ENCODE measurements around the gene CCL1. TPM values are rescaled to one million over a fixed set of nuclear protein-coding genes. Genes with fewer than 3 reads are reported as not detected.
A peak's percentile ranks its signal among the peaks of the same experiment; 100 is the strongest.

The CCL1 gene
- total RNA-seq, 1 experiment from 2014 or later = not detected

- no TSS peak for BruUV-seq (replicated peaks)
- no peak for DNase-seq
- H3K36me3 Mint-ChIP-seq (ENCODE audit: insufficient read depth, unreplicated experiment) = no peaks in the 10 kb centered on the region
- no peak overlapping the region for H3K27ac Mint-ChIP-seq (ENCODE audit: unreplicated experiment)
- peaks cover 70% of the 10 kb centered on the region for H3K27me3 Mint-ChIP-seq (ENCODE audit: unreplicated experiment)
- H3K4me1 Mint-ChIP-seq (ENCODE audit: low read depth, unreplicated experiment) = no peaks in the 10 kb centered on the region
- CTCF ChIA-PET = no interaction called here
- no peak for TF ChIP-seq CTCF (IDR thresholded peaks at IDR 0.05; ENCODE audit: unreplicated experiment)
- no peak overlapping the region for H3K4me3 Mint-ChIP-seq (ENCODE audit: low read depth, unreplicated experiment)
- intact Hi-C loops (cut with micrococcal nuclease; ENCODE audit: unreplicated experiment) = no loop called here
- no peaks in the 10 kb centered on the region for H3K9me3 Mint-ChIP-seq (ENCODE audit: low read depth, unreplicated experiment)
Observed at GRCh38 chr17:34321964-34322363, 41.1 kb downstream of the CCL1 start.

GRCh38 chr17:34319039-34319483, 44.0 kb downstream of the CCL1 start, which contains the start of gene CCL8:
Gene CCL8, plus strand, starts transcription at chr17:34319435. Its CDS starts 67 bp downstream, at chr17:34319502.
- H3K4me1 Mint-ChIP-seq (ENCODE audit: low read depth, unreplicated experiment) = no peaks in the 10 kb centered on the region
- H3K27ac Mint-ChIP-seq (ENCODE audit: unreplicated experiment) = no peak within 1 kb of the TSS
- no peak for TF ChIP-seq CTCF (IDR thresholded peaks at IDR 0.05; ENCODE audit: unreplicated experiment)
- CTCF ChIA-PET = no interaction called here
- H3K4me3 Mint-ChIP-seq (ENCODE audit: low read depth, unreplicated experiment) = no peak within 1 kb of the TSS
- no peak for DNase-seq
- intact Hi-C loops (cut with micrococcal nuclease; ENCODE audit: unreplicated experiment) = no loop called here
- BruUV-seq (replicated peaks) = no TSS peak
- H3K9me3 Mint-ChIP-seq (ENCODE audit: low read depth, unreplicated experiment) = no peaks in the 10 kb centered on the region
- H3K27me3 Mint-ChIP-seq (ENCODE audit: unreplicated experiment) = peaks cover 78% of the 10 kb centered on the region
- no peaks in the 10 kb centered on the region for H3K36me3 Mint-ChIP-seq (ENCODE audit: insufficient read depth, unreplicated experiment)

GRCh38 chr17:34318474-34318873, 44.6 kb downstream of the CCL1 start:
- TF ChIP-seq CTCF (IDR thresholded peaks at IDR 0.05; ENCODE audit: unreplicated experiment) = no peak
- intact Hi-C loops (cut with micrococcal nuclease; ENCODE audit: unreplicated experiment) = no loop called here
- Mint-ChIP-seq H3K4me1 (ENCODE audit: low read depth, unreplicated experiment) (no peaks in the 10 kb centered on the region), H3K27me3 (ENCODE audit: unreplicated experiment) (peaks cover 78% of the 10 kb centered on the region), H3K4me3 (ENCODE audit: low read depth, unreplicated experiment) (no peak overlapping the region), H3K36me3 (ENCODE audit: insufficient read depth, unreplicated experiment) (no peaks in the 10 kb centered on the region), H3K9me3 (ENCODE audit: low read depth, unreplicated experiment) (no peaks in the 10 kb centered on the region), H3K27ac (ENCODE audit: unreplicated experiment) (no peak overlapping the region)
- peak; percentile 34 for DNase-seq
- CTCF ChIA-PET = no interaction called here
- BruUV-seq (replicated peaks) = no TSS peak

- no peak for TF ChIP-seq CTCF (IDR thresholded peaks at IDR 0.05; ENCODE audit: unreplicated experiment)
- no TSS peak for BruUV-seq (replicated peaks)
- Mint-ChIP-seq H3K9me3 (ENCODE audit: low read depth, unreplicated experiment) (no peaks in the 10 kb centered on the region), H3K4me3 (ENCODE audit: low read depth, unreplicated experiment) (no peak overlapping the region), H3K36me3 (ENCODE audit: insufficient read depth, unreplicated experiment) (no peaks in the 10 kb centered on the region), H3K27me3 (ENCODE audit: unreplicated experiment) (peaks cover 60% of the 10 kb centered on the region), H3K4me1 (ENCODE audit: low read depth, unreplicated experiment) (no peaks in the 10 kb centered on the region), H3K27ac (ENCODE audit: unreplicated experiment) (no peak overlapping the region)
- intact Hi-C loops (cut with micrococcal nuclease; ENCODE audit: unreplicated experiment) = no loop called here
- CTCF ChIA-PET = no interaction called here
- no peak for DNase-seq
Observed at GRCh38 chr17:34314279-34314678, 48.8 kb downstream of the CCL1 start.

All from Calu3 (cell line).